Airway epithelial cell (primary cell): ENCODE measurements around the gene DSEL. TPM values are rescaled to one million over a fixed set of nuclear protein-coding genes. Genes with fewer than 3 reads are reported as not detected.

ENCODE experiments used
- total RNA-seq: library from RNA; depleted of rRNA; stranded (reverse); fragments of >200 nt; gene quantifications from 2 replicates; pipeline ENCODE4 v1.2.3, GENCODE V29; 2015

The DSEL gene
- 1.4 TPM in 2 replicates for total RNA-seq

DNA sequence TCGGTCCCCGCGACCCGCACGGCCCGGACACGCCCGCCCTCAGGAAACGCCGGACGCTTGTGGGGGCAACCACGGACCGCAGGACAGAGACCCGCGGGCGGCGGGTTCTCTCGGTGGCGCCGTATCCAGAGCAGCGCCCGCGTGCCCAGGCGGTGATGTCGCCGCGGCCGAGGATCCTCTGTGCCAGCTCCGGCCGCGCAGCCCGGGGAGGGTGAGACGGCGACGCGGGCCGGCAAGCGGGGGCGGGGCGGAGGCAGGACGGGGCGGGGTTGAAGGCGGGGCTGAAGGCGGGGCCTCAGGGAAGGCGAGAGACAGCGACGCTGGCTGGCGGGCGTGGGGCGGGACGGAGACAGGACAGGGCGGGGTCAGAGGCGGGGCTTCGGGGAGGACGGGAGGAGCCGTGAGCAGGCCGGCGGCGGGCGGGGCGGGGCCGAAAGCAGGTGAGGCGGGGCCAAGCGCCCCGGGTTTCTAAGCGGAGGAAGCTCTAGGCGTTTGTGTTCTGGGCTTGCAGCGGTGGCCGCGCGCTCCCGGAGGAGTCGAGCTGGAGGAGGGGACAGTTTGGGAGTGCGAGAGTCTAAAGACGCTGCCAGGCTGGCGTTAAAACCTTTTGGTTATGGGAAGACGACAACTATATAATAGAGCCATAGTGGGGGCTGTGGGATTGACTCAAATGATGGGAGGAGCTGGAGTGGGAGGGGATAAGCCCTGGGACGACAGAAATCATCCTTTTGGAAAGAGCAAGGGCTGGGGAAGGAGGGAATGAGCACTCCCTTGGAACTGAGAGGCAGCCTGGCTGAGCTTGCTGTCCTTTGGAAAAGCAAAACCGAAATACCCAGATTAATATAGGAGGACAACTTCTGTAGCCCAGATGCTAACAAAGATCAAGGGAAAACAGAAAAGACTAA is at the start of gene DSEL:
TSS of gene DSEL (minus strand) at position 182 of the 905 bp plus-strand sequence. CDS start 2,112 bp downstream, outside the sequence.

